ENCODE results near the gene RAI1. TPM values are rescaled to one million over a fixed set of nuclear protein-coding genes. Genes with fewer than 3 reads are reported as not detected.

RAI1 gene
- total and polyA plus RNA-seq, 2 of the 13 experiments (the other 11 are each of a cell fraction or from before 2014, with no cell fraction given), result 3.4 to 5.2 TPM

DNA sequence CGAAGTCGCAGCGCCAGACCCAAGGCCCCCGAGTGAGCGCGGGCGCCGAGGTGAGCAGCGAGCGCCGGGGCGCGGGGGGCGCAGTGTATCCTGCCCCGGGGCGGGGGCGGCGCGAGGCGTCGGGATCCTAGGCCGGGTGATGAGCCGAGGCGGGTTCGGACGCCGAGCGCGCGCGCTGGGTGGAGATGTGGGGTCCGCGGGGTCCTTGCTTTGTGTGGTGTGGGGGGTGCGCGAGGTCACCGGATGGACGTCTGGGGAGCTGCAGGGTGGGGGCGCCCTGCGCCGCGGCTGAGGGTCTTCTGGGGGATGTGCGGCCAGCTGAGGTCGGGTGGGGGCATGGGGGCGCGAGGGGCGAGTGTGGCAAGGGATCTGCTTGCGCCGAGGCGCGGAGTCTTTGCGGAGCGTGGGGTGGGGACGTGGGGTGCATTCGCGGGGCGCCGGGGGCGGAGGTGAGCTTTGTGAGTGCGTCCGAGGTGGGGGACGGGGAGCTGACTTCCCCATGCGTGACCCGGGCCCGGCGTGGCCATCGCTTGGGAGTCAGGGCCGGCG, 560 bp downstream of the RAI1 start (continued):
- TF ChIP-seq KLF12 (CRISPR knock-in tag; IDR thresholded peaks at IDR 0.05; ENCODE audit: borderline replicate concordance) (no peak), ZNF644 (CRISPR knock-in tag; IDR thresholded peaks at IDR 0.05; ENCODE audit: low read depth) (no peak), SNAI1 (CRISPR knock-in tag; IDR thresholded peaks at IDR 0.05; ENCODE audit: borderline replicate concordance) (peak; percentile 31; the same call in 1 of the 2 replicates), NBN (conservative IDR thresholded peaks at IDR 0.05) (no peak), ASH2L (IDR thresholded peaks at IDR 0.05; ENCODE audit: insufficient read length, low read depth, low read length) (no peak), RBFOX2 (IDR thresholded peaks at IDR 0.05; ENCODE audit: low read depth, low read length) (0 out of 2 replicates have a peak, but pooled peaks have one; percentile 39)
- TF ChIP-seq, protein P1, sequence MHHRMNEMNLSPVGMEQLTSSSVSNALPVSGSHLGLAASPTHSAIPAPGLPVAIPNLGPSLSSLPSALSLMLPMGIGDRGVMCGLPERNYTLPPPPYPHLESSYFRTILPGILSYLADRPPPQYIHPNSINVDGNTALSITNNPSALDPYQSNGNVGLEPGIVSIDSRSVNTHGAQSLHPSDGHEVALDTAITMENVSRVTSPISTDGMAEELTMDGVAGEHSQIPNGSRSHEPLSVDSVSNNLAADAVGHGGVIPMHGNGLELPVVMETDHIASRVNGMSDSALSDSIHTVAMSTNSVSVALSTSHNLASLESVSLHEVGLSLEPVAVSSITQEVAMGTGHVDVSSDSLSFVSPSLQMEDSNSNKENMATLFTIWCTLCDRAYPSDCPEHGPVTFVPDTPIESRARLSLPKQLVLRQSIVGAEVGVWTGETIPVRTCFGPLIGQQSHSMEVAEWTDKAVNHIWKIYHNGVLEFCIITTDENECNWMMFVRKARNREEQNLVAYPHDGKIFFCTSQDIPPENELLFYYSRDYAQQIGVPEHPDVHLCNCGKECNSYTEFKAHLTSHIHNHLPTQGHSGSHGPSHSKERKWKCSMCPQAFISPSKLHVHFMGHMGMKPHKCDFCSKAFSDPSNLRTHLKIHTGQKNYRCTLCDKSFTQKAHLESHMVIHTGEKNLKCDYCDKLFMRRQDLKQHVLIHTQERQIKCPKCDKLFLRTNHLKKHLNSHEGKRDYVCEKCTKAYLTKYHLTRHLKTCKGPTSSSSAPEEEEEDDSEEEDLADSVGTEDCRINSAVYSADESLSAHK (CRISPR knock-in tag; IDR thresholded peaks at IDR 0.05; ENCODE audit: borderline replicate concordance), result no peak
- TF ChIP-seq, protein P2, sequence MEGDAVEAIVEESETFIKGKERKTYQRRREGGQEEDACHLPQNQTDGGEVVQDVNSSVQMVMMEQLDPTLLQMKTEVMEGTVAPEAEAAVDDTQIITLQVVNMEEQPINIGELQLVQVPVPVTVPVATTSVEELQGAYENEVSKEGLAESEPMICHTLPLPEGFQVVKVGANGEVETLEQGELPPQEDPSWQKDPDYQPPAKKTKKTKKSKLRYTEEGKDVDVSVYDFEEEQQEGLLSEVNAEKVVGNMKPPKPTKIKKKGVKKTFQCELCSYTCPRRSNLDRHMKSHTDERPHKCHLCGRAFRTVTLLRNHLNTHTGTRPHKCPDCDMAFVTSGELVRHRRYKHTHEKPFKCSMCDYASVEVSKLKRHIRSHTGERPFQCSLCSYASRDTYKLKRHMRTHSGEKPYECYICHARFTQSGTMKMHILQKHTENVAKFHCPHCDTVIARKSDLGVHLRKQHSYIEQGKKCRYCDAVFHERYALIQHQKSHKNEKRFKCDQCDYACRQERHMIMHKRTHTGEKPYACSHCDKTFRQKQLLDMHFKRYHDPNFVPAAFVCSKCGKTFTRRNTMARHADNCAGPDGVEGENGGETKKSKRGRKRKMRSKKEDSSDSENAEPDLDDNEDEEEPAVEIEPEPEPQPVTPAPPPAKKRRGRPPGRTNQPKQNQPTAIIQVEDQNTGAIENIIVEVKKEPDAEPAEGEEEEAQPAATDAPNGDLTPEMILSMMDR (CRISPR knock-in tag; IDR thresholded peaks at IDR 0.05), result peak; percentile 57

Measured in HepG2 (cell line).